Liver (tissue), 9 donors: Measurements from ENCODE around the gene BEGAIN. TPM values are rescaled to one million over a fixed set of nuclear protein-coding genes. Genes with fewer than 3 reads are reported as not detected.
A peak's percentile ranks its signal among the peaks of the same experiment; 100 is the strongest.
"Not testable (repeated sequence)": the region's sequence is repeated elsewhere in the genome, so short reads cannot be mapped to it uniquely, and the experiment has no call there.

Source experiments
- DNase-seq: peaks from one replicate; pipeline ENCODE4 v3.0.0-alpha.2; 2017; ENCODE audit warnings: low spot score
- H3K27ac ChIP-seq, 2 donors: one replicate each; pipeline ENCODE4 v1.7.0; 2013; ENCODE audit warnings: inconsistent platforms in 2 of 2, low read length in 2 of 2, control low read depth in 1 of 2, low read depth in 1 of 2, mild to moderate bottlenecking in 1 of 2
- H3K27me3 ChIP-seq, 4 donors: one replicate each; pipeline versions ENCODE4 v1.6.1 to v1.7.0; 2013; ENCODE audit warnings: low read length in 3 of 4, inconsistent platforms in 1 of 4, mild to moderate bottlenecking in 1 of 4, moderate library complexity in 1 of 4; ENCODE audit not compliant: control insufficient read depth in 4 of 4, insufficient read depth in 4 of 4
- H3K36me3 ChIP-seq, 4 donors: one replicate each; pipeline versions ENCODE4 v1.6.1 to v1.7.0; 2013; ENCODE audit warnings: low read length in 3 of 4, mild to moderate bottlenecking in 3 of 4, low read depth in 1 of 4, moderate library complexity in 1 of 4; ENCODE audit not compliant: control insufficient read depth in 4 of 4, insufficient read depth in 3 of 4
- H3K4me1 ChIP-seq, 4 donors: one replicate each; pipeline versions ENCODE4 v1.6.1 to v1.7.0; 2013; ENCODE audit warnings: low read length in 3 of 4, mild to moderate bottlenecking in 3 of 4, moderate library complexity in 1 of 4; ENCODE audit not compliant: control insufficient read depth in 4 of 4, insufficient read depth in 4 of 4
- H3K4me3 ChIP-seq, 3 donors: one replicate each; pipeline versions ENCODE4 v1.6.1 to v1.7.0; 2013; ENCODE audit warnings: low read length in 3 of 3, control low read depth in 1 of 3, low read depth in 1 of 3, mild to moderate bottlenecking in 1 of 3
- H3K9ac ChIP-seq, 2 donors: one replicate each; pipeline ENCODE4 v1.7.0; 2013; ENCODE audit warnings: low read length in 2 of 2, mild to moderate bottlenecking in 2 of 2, moderate library complexity in 2 of 2, control low read depth in 1 of 2, low read depth in 1 of 2
- H3K9me3 ChIP-seq, 4 donors: one replicate each; pipeline versions ENCODE4 v1.6.1 to v1.7.0; 2013; ENCODE audit warnings: low read length in 3 of 4; ENCODE audit not compliant: control insufficient read depth in 4 of 4
- ATF3 ChIP-seq: IDR thresholded peaks from 2 replicates; pipeline ENCODE4 v1.6.1; 2016; ENCODE audit warnings: antibody characterized with exemption
- CTCF ChIP-seq: fragments of 150-350 bp; IDR thresholded peaks from 2 replicates; pipeline ENCODE4 v1.5.1; 2017; ENCODE audit warnings: improper control_type of control experiment, low read depth, low read length; ENCODE audit not compliant: missing input control
- EGR1 ChIP-seq, 2 donors: IDR thresholded peaks; 2 replicates each; pipeline ENCODE4 v1.6.1; 2016 to 2018; ENCODE audit warnings: antibody characterized with exemption in 2 of 2, low read depth in 2 of 2
- FOXA1 ChIP-seq: IDR thresholded peaks from 2 replicates; pipeline ENCODE4 v1.6.1; 2016; ENCODE audit warnings: antibody characterized with exemption
- FOXA2 ChIP-seq: IDR thresholded peaks from 2 replicates; pipeline ENCODE4 v1.6.1; 2016; ENCODE audit warnings: antibody characterized with exemption
- GABPA ChIP-seq, 2 donors: IDR thresholded peaks in 1 of 2; conservative IDR thresholded peaks in 1 of 2; 2 replicates each; pipeline ENCODE4 v1.6.1; 2016; ENCODE audit warnings: antibody characterized with exemption in 2 of 2, mild to moderate bottlenecking in 1 of 2, moderate library complexity in 1 of 2
- HNF4A ChIP-seq, 2 donors: conservative IDR thresholded peaks; 2 replicates each; pipeline ENCODE4 v1.6.1; 2016; ENCODE audit warnings: antibody characterized with exemption in 2 of 2, mild to moderate bottlenecking in 2 of 2
- HNF4G ChIP-seq: IDR thresholded peaks from 2 replicates; pipeline ENCODE4 v1.6.1; 2016; ENCODE audit warnings: antibody characterized with exemption
- JUND ChIP-seq, 2 donors: IDR thresholded peaks; 2 replicates each; pipeline ENCODE4 v1.6.1; 2016; ENCODE audit warnings: antibody characterized with exemption in 2 of 2
- NR2F2 ChIP-seq: IDR thresholded peaks from 2 replicates; pipeline ENCODE4 v1.6.1; 2016; ENCODE audit warnings: antibody characterized with exemption
- RXRA ChIP-seq, 2 donors: IDR thresholded peaks; 2 replicates each; pipeline ENCODE4 v1.6.1; 2017 to 2018; ENCODE audit warnings: antibody characterized with exemption in 2 of 2, mild to moderate bottlenecking in 1 of 2
- SP1 ChIP-seq: IDR thresholded peaks from 2 replicates; pipeline ENCODE4 v1.6.1; 2018; ENCODE audit warnings: antibody characterized with exemption, mild to moderate bottlenecking
- TAF1 ChIP-seq: conservative IDR thresholded peaks from 2 replicates; pipeline ENCODE4 v1.6.1; 2016; ENCODE audit warnings: antibody characterized with exemption, mild to moderate bottlenecking
- YY1 ChIP-seq: IDR thresholded peaks from 2 replicates; pipeline ENCODE4 v1.6.1; 2016; ENCODE audit warnings: antibody characterized with exemption, mild to moderate bottlenecking
- ZBTB33 ChIP-seq: IDR thresholded peaks from 2 replicates; pipeline ENCODE4 v1.6.1; 2016; ENCODE audit warnings: antibody characterized with exemption
- WGBS: extraction: QIAGEN DNeasy Blood & Tissue Kit; methylation state at CpG from one replicate; pipeline ENCODE4 v1.1.7; 2013; 5-methylcytosine and 5-hydroxymethylcytosine counted together
- polyA plus RNA-seq, 2 donors: library from polyadenylated mRNA; stranded (reverse) in 1 of 2; unstranded in 1 of 2; fragments of 200-250 nt in 1 of 2; fragments of >200 nt in 1 of 2; fragmentation: Nextera tagmentation in 1 of 2; extraction: Ambion mirVana in 1 of 2; gene quantifications; one replicate each; pipeline versions ENCODE4 v1.2.1 to v1.2.3, GENCODE V29; 2013 to 2015
- total RNA-seq, 2 donors: library from RNA; depleted of rRNA; stranded (reverse); fragments of >200 nt; gene quantifications; one replicate each; pipeline ENCODE4 v1.2.3, GENCODE V29; 2014
- donor health status: healthy.
- donor health status: healthy.
- donor health status: healthy.
- donor health status: healthy.
- donor health status: healthy.

BEGAIN gene
- total and polyA plus RNA-seq, 4 donors, result 0.11 to 1.9 (median 0.29) TPM

GRCh38 chr14:100522616-100523099 is 64.6 kb downstream of the BEGAIN start:
- no peak overlapping the region for H3K9ac ChIP-seq
- DNase-seq, result peak; percentile 31

GRCh38 chr14:100506053-100506452 is 81.2 kb downstream of the BEGAIN start:
- H3K36me3 ChIP-seq, H3K9ac ChIP-seq, H3K27me3 ChIP-seq, H3K4me1 ChIP-seq, DNase-seq, H3K9me3 ChIP-seq, H3K4me3 ChIP-seq, H3K27ac ChIP-seq: not testable (repeated sequence)
- WGBS, result 96% methylated on average over 3 of the region's 3 CpGs

More at GRCh38 chr14:100522616-100523099, 64.6 kb downstream of the BEGAIN start:
- H3K4me1 ChIP-seq, result no peaks in the 10 kb centered on the region
- peaks cover 0 to 9% (median 4%) of the 10 kb centered on the region in 4 donors for H3K36me3 ChIP-seq
- TF ChIP-seq TAF1, result no peak
- no peak for TF ChIP-seq HNF4G
- TF ChIP-seq NR2F2, result no peak
- no peak for TF ChIP-seq GABPA (IDR thresholded peaks at IDR 0.05 in 1 of 2, conservative IDR thresholded peaks at IDR 0.05 in 1 of 2)
- TF ChIP-seq RXRA (IDR thresholded peaks at IDR 0.05), result no peak
- no peak for TF ChIP-seq YY1
- TF ChIP-seq FOXA1, result no peak
- no peak for TF ChIP-seq SP1
- TF ChIP-seq CTCF, result no peak
- no peak for TF ChIP-seq HNF4A (conservative IDR thresholded peaks at IDR 0.05)
- no peak for TF ChIP-seq EGR1 (IDR thresholded peaks at IDR 0.05; ENCODE audit: low read depth in 2 of 2)
- TF ChIP-seq JUND (IDR thresholded peaks at IDR 0.05), result no peak
- no peak for TF ChIP-seq ATF3
- TF ChIP-seq ZBTB33, result no peak
- no peaks in the 10 kb centered on the region for H3K9me3 ChIP-seq
- no peak overlapping the region for H3K4me3 ChIP-seq
- no peaks in the 10 kb centered on the region for H3K27me3 ChIP-seq
- H3K27ac ChIP-seq, result no peak overlapping the region
- 84% methylated on average over 6 of the region's 6 CpGs for WGBS

- TF ChIP-seq RXRA (IDR thresholded peaks at IDR 0.05), result no peak
- no peak for TF ChIP-seq FOXA2
- Histone ChIP-seq H3K4me1 (no peaks in the 10 kb centered on the region), H3K27ac (no peak overlapping the region), H3K36me3 (no peaks in the 10 kb centered on the region), H3K27me3 (no peaks in the 10 kb centered on the region), H3K9me3 (peaks cover 0 to 1% (median 0%) of the 10 kb centered on the region in 4 donors), H3K9ac (no peak overlapping the region), H3K4me3 (no peak overlapping the region)
- WGBS, result 93% methylated on average over 3 of the region's 3 CpGs
- DNase-seq, result no peak
Measured at GRCh38 chr14:100504372-100505078, 82.7 kb downstream of the BEGAIN start.
